ENCODE results near the gene CAPN5.

- no peak for TF ChIP-seq ZNF274 (IDR thresholded peaks at IDR 0.05; ENCODE audit: low read depth, low read length)
- no peak for TF ChIP-seq SUZ12 (IDR thresholded peaks at IDR 0.05; ENCODE audit: extremely low read depth, insufficient read depth, insufficient read length)
- no peak for TF ChIP-seq YY1 (IDR thresholded peaks at IDR 0.05; ENCODE audit: insufficient read depth, insufficient read length)
Measured at GRCh38 chr11:77073328-77074001, 6.7 kb downstream of the CAPN5 start.
